GM12801 (cell line): Measurements from ENCODE around the gene PRSS8.

ENCODE experiments used
- CTCF ChIP-seq: IDR thresholded peaks from one replicate; pipeline ENCODE4 v1.5.1; 2011; ENCODE audit warnings: control low read depth; ENCODE audit not compliant: insufficient read length; ENCODE audit errors: extremely low read depth

The PRSS8 gene

GRCh38 chr16:31135535-31136286 lies at the start of gene PRSS8:
TSS of gene PRSS8 (minus strand) at chr16:31135727. CDS start at chr16:31135498, 229 bp downstream.
- TF ChIP-seq CTCF = no peak

GRCh38 chr16:31184888-31185287 lies 49.4 kb upstream of the PRSS8 start:
- TF ChIP-seq CTCF = no peak

- TF ChIP-seq CTCF = no peak
Measured at GRCh38 chr16:31183432-31184428, 48.2 kb upstream of the PRSS8 start.

- no peak for TF ChIP-seq CTCF
Measured at GRCh38 chr16:31182391-31182790, 46.9 kb upstream of the PRSS8 start.

GRCh38 chr16:31181102-31181830 lies 45.7 kb upstream of the PRSS8 start:
- no peak for TF ChIP-seq CTCF

GRCh38 chr16:31179747-31180459 lies 44.4 kb upstream of the PRSS8 start, which contains the start of gene FUS:
TSS of gene FUS (plus strand) at chr16:31180139. CDS start at chr16:31180215, 76 bp downstream.
- no peak for TF ChIP-seq CTCF
